Kidney (tissue), 14 donors: Measurements from ENCODE around the gene PNMA6A. TPM values are rescaled to one million over a fixed set of nuclear protein-coding genes. Genes with fewer than 3 reads are reported as not detected.
A peak's percentile ranks its signal among the peaks of the same experiment; 100 is the strongest.

Experiments
- DNase-seq, 5 donors: peaks; one replicate each; pipeline ENCODE4 v3.0.0-alpha.2; 2013 to 2020
- FAIRE-seq: peaks from 2 replicates; lab custom pipeline; 2012; peaks lifted over from hg19 to GRCh38; lab: Jason Lieb, UNC
- H3K27ac ChIP-seq, 2 donors: one replicate each; pipeline ENCODE4 v1.7.0; 2013; ENCODE audit warnings: low read depth in 2 of 2, low read length in 2 of 2, inconsistent platforms in 1 of 2
- H3K27me3 ChIP-seq: one replicate; pipeline ENCODE4 v1.7.1; 2013; ENCODE audit warnings: low read length, inconsistent platforms; ENCODE audit not compliant: control insufficient read depth, insufficient read depth
- H3K36me3 ChIP-seq, 3 donors: one replicate each; pipeline versions ENCODE4 v1.7.0 to v1.7.1; 2013; ENCODE audit warnings: low read length in 3 of 3, control low read depth in 1 of 3, inconsistent platforms in 1 of 3; ENCODE audit not compliant: insufficient read depth in 3 of 3, control insufficient read depth in 2 of 3
- H3K4me1 ChIP-seq, 3 donors: one replicate each; pipeline versions ENCODE4 v1.7.0 to v1.7.1; 2013; ENCODE audit warnings: low read length in 3 of 3, inconsistent platforms in 1 of 3, low read depth in 1 of 3; ENCODE audit not compliant: control insufficient read depth in 2 of 3, insufficient read depth in 2 of 3
- H3K4me3 ChIP-seq, 3 donors: one replicate each; pipeline versions ENCODE4 v1.7.0 to v1.8.1; 2013; ENCODE audit warnings: low read length in 3 of 3, control low read depth in 1 of 3, inconsistent platforms in 1 of 3
- H3K9ac ChIP-seq, 3 donors: one replicate each; pipeline versions ENCODE4 v1.7.0 to v1.7.1; 2013; ENCODE audit warnings: low read length in 3 of 3, control low read depth in 1 of 3, inconsistent platforms in 1 of 3
- H3K9me3 ChIP-seq, 3 donors: one replicate each; pipeline versions ENCODE4 v1.7.0 to v1.7.1; 2013; ENCODE audit warnings: low read length in 3 of 3, control low read depth in 1 of 3, inconsistent platforms in 1 of 3; ENCODE audit not compliant: control insufficient read depth in 2 of 3, insufficient read depth in 1 of 3
- intact Hi-C: fragments of 100-400 bp; cut with DNase I; formaldehyde crosslinking; loops from one replicate; pipeline ENCODE4 v1.11.1; 2022
- polyA plus RNA-seq: library from polyadenylated mRNA; stranded (reverse); fragments of 350-450 nt; fragmentation: Illumina TruSeq; extraction: RNeasy Lipid Tissue Mini Kit (QIAGEN cat#74804); gene quantifications from one replicate; pipeline ENCODE4 v1.2.3, GENCODE V29; 2014; ENCODE audit warnings: low read depth, low replicate concordance; ENCODE audit not compliant: insufficient read depth
- total RNA-seq: library from RNA; stranded (reverse); fragmentation: NEBNext Ultra II Directional; extraction: Animal tissue kit (Norgen Biotek cat#: 25700); gene quantifications from one replicate; pipeline ENCODE4 v1.2.1, GENCODE V29; 2021
- TF ChIP-seq, protein P1 (sequence below): IDR thresholded peaks from 3 replicates; pipeline ENCODE4 v1.5.1; 2012; ENCODE audit warnings: mild to moderate bottlenecking, moderate library complexity, borderline replicate concordance; ENCODE audit not compliant: insufficient read depth; ENCODE audit errors: extremely low read depth
- donor health status: control.
- donor health status: control.
- donor health status: control.
- donor health status: control.
- donor health status: control.
- donor health status: DM: yes; HTN: yes; CAD: no.
- donor health status: Normal renal cell carcinoma (clear cell type).

The PNMA6A gene
- total and polyA plus RNA-seq, 2 donors from 2014 or later = 4.2 to 15.8 TPM

DNA sequence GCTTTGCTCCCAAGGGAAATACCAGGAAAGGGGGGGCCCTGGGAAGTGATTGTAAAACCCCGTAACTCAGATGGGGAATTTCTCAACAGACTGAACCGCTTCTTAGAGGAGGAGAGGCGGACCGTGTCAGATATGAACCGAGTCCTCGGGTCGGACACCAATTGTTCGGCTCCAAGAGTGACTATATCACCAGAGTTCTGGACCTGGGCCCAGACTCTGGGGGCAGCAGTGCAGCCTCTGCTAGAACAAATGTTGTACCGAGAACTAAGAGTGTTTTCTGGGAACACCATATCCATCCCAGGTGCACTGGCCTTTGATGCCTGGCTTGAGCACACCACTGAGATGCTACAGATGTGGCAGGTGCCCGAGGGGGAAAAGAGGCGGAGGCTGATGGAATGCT lies 15.0 kb upstream of the PNMA6A start:
- peaks cover 0 to 2% (median 0%) of the 10 kb centered on the region in 3 donors for H3K9me3 ChIP-seq
- TF ChIP-seq, protein P1, sequence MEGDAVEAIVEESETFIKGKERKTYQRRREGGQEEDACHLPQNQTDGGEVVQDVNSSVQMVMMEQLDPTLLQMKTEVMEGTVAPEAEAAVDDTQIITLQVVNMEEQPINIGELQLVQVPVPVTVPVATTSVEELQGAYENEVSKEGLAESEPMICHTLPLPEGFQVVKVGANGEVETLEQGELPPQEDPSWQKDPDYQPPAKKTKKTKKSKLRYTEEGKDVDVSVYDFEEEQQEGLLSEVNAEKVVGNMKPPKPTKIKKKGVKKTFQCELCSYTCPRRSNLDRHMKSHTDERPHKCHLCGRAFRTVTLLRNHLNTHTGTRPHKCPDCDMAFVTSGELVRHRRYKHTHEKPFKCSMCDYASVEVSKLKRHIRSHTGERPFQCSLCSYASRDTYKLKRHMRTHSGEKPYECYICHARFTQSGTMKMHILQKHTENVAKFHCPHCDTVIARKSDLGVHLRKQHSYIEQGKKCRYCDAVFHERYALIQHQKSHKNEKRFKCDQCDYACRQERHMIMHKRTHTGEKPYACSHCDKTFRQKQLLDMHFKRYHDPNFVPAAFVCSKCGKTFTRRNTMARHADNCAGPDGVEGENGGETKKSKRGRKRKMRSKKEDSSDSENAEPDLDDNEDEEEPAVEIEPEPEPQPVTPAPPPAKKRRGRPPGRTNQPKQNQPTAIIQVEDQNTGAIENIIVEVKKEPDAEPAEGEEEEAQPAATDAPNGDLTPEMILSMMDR = no peak
- no peak overlapping the region for H3K4me3 ChIP-seq
- DNase-seq (peak in 1 of 5 donors; percentile 26), FAIRE-seq (no peak)
- H3K27me3 ChIP-seq = no peaks in the 10 kb centered on the region
- intact Hi-C loops = no loop called here
- no peaks in the 10 kb centered on the region for H3K4me1 ChIP-seq
- H3K9ac ChIP-seq = no peak overlapping the region
- H3K36me3 ChIP-seq = no peaks in the 10 kb centered on the region
- H3K27ac ChIP-seq = no peak overlapping the region

DNA sequence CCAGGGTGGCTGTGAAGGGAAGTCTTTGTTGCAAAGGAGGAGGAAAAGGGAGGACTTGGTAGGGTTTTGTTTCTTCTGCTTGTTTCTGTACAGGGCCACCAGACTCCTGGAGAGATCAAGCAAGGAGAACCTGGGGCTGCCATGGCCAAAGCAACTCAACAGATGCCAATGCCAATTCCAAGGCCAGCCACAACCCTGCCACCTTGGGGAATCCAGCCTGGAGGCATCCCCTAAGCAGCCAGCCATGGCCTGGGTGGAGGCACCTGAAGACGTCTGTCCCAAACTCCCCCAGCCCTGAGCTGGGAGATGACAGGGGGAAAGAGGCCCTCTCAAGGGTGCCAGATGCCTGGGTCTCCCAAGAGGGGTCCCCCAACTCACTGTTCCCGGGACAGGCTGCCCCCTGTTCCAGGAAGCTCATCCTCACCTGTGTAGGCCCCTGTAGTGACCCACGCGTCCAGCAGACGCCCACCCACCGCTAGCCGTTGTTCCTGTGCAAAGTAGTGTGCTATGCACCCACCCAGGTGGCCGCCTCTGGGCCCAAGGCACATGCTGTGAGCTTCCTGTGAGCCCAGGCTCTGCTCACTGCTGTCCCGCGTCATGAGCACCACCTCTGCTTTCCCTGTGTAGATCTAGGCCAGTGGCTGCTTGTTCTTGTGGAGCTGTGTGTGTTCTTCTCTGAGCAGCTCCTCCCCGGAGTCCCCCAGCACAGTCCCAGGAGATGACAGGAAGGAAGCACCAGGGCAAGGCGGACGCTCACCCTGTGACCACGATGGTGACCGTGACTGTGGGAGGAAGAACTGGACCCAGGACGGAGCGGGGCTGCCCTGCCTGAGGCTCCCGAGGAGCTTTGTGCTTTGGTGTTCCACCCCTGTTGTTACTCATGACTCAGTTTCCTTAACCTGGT lies 12.8 kb upstream of the PNMA6A start:
- TF ChIP-seq, protein P1 = no peak
- H3K4me3 ChIP-seq = no peak overlapping the region
- H3K36me3 ChIP-seq = no peaks in the 10 kb centered on the region
- no peak for DNase-seq
- no peak overlapping the region for H3K9ac ChIP-seq
- intact Hi-C loops = no loop called here
- FAIRE-seq = no peak
- no peaks in the 10 kb centered on the region for H3K27me3 ChIP-seq
- H3K4me1 ChIP-seq = no peaks in the 10 kb centered on the region
- peaks cover 0 to 2% (median 0%) of the 10 kb centered on the region in 3 donors for H3K9me3 ChIP-seq
- H3K27ac ChIP-seq = no peak overlapping the region

DNA sequence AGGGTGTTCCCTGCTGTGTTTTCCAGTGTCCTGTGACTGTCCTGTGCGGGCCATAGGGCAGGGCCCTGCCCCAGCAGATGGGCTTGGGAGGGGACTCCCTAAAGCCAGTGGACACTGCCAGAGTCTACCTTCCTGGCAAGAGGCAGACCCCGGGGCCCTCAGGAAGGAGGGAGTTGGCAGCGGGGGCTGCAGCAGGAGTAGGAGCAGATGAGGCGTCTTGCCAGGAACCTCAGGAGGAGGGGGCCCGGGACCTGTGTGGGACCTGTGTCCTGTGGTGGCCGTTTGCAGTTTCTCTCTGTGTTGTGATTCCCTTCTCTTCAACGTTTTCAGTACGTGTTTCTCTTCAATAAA lies 12.2 kb upstream of the PNMA6A start:
- no peak overlapping the region for H3K27ac ChIP-seq
- intact Hi-C loops = no loop called here
- peaks cover 0 to 2% (median 0%) of the 10 kb centered on the region in 3 donors for H3K9me3 ChIP-seq
- no peak overlapping the region for H3K4me3 ChIP-seq
- no peaks in the 10 kb centered on the region for H3K36me3 ChIP-seq
- DNase-seq = peak in 1 of 5 donors; percentile 62
- H3K27me3 ChIP-seq = no peaks in the 10 kb centered on the region
- TF ChIP-seq, protein P1 = no peak
- no peaks in the 10 kb centered on the region for H3K4me1 ChIP-seq
- FAIRE-seq = no peak
- H3K9ac ChIP-seq = no peak overlapping the region
